ENCODE measurements around the gene CD7. TPM values are rescaled to one million over a fixed set of nuclear protein-coding genes. Genes with fewer than 3 reads are reported as not detected.

CD7 gene
- total RNA-seq, 2 donors from 2014 or later: 0.55 to 0.80 TPM

- no peak overlapping the region for H3K4me3 ChIP-seq (ENCODE audit: low read length)
- Mint-ChIP-seq H3K27me3 (ENCODE audit: insufficient read depth) (no peaks in the 10 kb centered on the region), H3K4me1 (no peaks in the 10 kb centered on the region), H3K9me3 (no peaks in the 10 kb centered on the region), H3K27ac (no peak overlapping the region), H3K36me3 (ENCODE audit: low read depth) (no peaks in the 10 kb centered on the region), H3K4me3 (no peak overlapping the region)
- no peaks in the 10 kb centered on the region for H3K27me3 ChIP-seq (ENCODE audit: control insufficient read depth, insufficient read depth, low read length, poor library complexity, severe bottlenecking)
- H3K36me3 ChIP-seq (ENCODE audit: control insufficient read depth, insufficient read depth, low read length): no peaks in the 10 kb centered on the region
- TF ChIP-seq CTCF (conservative IDR thresholded peaks at IDR 0.05): no peak
- H3K9me3 ChIP-seq (ENCODE audit: control insufficient read depth, low read length): no peaks in the 10 kb centered on the region
- DNase-seq: no peak
- no peak overlapping the region for H3K27ac ChIP-seq (ENCODE audit: low read depth, low read length)
- no peak overlapping the region for H3K9ac ChIP-seq (ENCODE audit: extremely low read depth, low read length, poor library complexity, severe bottlenecking)
- 90 to 93% methylated on average over 19 to 35 of the region's 35 CpGs for WGBS, 2 experiments (ENCODE audit: insufficient coverage in 1 of 2, insufficient read length in 1 of 2)
- H3K4me1 ChIP-seq (ENCODE audit: control insufficient read depth, insufficient read depth, low read length): no peaks in the 10 kb centered on the region
Measured at GRCh38 chr17:82302991-82303943, 14.1 kb downstream of the CD7 start.

- TF ChIP-seq CTCF (conservative IDR thresholded peaks at IDR 0.05): no peak
- H3K36me3 ChIP-seq (ENCODE audit: control insufficient read depth, insufficient read depth, low read length): no peaks in the 10 kb centered on the region
- no peaks in the 10 kb centered on the region for H3K4me1 ChIP-seq (ENCODE audit: control insufficient read depth, insufficient read depth, low read length)
- DNase-seq: no peak
- no peak overlapping the region for H3K9ac ChIP-seq (ENCODE audit: extremely low read depth, low read length, poor library complexity, severe bottlenecking)
- Mint-ChIP-seq H3K4me1 (no peaks in the 10 kb centered on the region), H3K9me3 (no peaks in the 10 kb centered on the region), H3K4me3 (no peak overlapping the region), H3K27me3 (ENCODE audit: insufficient read depth) (peaks cover 2% of the 10 kb centered on the region), H3K36me3 (ENCODE audit: low read depth) (no peaks in the 10 kb centered on the region), H3K27ac (no peak overlapping the region)
- WGBS, 2 experiments (ENCODE audit: insufficient coverage in 1 of 2, insufficient read length in 1 of 2): 92 to 93% methylated on average over 7 to 14 of the region's 15 CpGs
- H3K4me3 ChIP-seq (ENCODE audit: low read length): no peak overlapping the region
- no peaks in the 10 kb centered on the region for H3K9me3 ChIP-seq (ENCODE audit: control insufficient read depth, low read length)
- H3K27ac ChIP-seq (ENCODE audit: low read depth, low read length): no peak overlapping the region
- no peaks in the 10 kb centered on the region for H3K27me3 ChIP-seq (ENCODE audit: control insufficient read depth, insufficient read depth, low read length, poor library complexity, severe bottlenecking)
Measured at GRCh38 chr17:82302568-82302963, 14.8 kb downstream of the CD7 start.

GRCh38 chr17:82301916-82302567, 15.4 kb downstream of the CD7 start:
- no peak overlapping the region for H3K4me3 ChIP-seq (ENCODE audit: low read length)
- no peaks in the 10 kb centered on the region for H3K27me3 ChIP-seq (ENCODE audit: control insufficient read depth, insufficient read depth, low read length, poor library complexity, severe bottlenecking)
- WGBS, 2 experiments (ENCODE audit: insufficient coverage in 1 of 2, insufficient read length in 1 of 2): 87 to 98% methylated on average over 11 to 23 of the region's 23 CpGs
- no peak for DNase-seq
- Mint-ChIP-seq H3K27me3 (ENCODE audit: insufficient read depth) (peaks cover 7% of the 10 kb centered on the region), H3K4me3 (no peak overlapping the region), H3K9me3 (no peaks in the 10 kb centered on the region), H3K27ac (peak overlapping the region; percentile 55), H3K4me1 (no peaks in the 10 kb centered on the region), H3K36me3 (ENCODE audit: low read depth) (no peaks in the 10 kb centered on the region)
- TF ChIP-seq CTCF (conservative IDR thresholded peaks at IDR 0.05): no peak
- no peak overlapping the region for H3K9ac ChIP-seq (ENCODE audit: extremely low read depth, low read length, poor library complexity, severe bottlenecking)
- H3K4me1 ChIP-seq (ENCODE audit: control insufficient read depth, insufficient read depth, low read length): no peaks in the 10 kb centered on the region
- no peaks in the 10 kb centered on the region for H3K9me3 ChIP-seq (ENCODE audit: control insufficient read depth, low read length)
- no peaks in the 10 kb centered on the region for H3K36me3 ChIP-seq (ENCODE audit: control insufficient read depth, insufficient read depth, low read length)
- H3K27ac ChIP-seq (ENCODE audit: low read depth, low read length): no peak overlapping the region
